Prostate gland (tissue), 2 donors: ENCODE measurements around the gene CPNE9.

ENCODE experiments used
- CTCF ChIP-seq, 4 experiments: fragments of 200-600 bp in 2 of 4; fragments of 450-650 bp in 2 of 4; sonication (generic) in 2 of 4; IDR thresholded peaks; 1 replicate in 3 of 4; 2 replicates in 1 of 4; pipeline ENCODE4 v1.5.1; 2016 to 2019; ENCODE audit warnings: antibody characterized with exemption in 4 of 4, mild to moderate bottlenecking in 2 of 4, moderate library complexity in 2 of 4
- POLR2A ChIP-seq: fragments of 450-650 bp; IDR thresholded peaks from one replicate; pipeline ENCODE4 v1.6.1; 2016; ENCODE audit warnings: antibody characterized with exemption, mild to moderate bottlenecking
- POLR2AphosphoS5 ChIP-seq: sonication (generic); formaldehyde crosslinking; IDR thresholded peaks from one replicate; pipeline ENCODE4 v1.6.1; 2017; ENCODE audit warnings: antibody characterized with exemption

- TF ChIP-seq CTCF (IDR thresholded peaks at IDR 0.05) (no peak), POLR2A (no peak), POLR2AphosphoS5 (no peak)
Observed at GRCh38 chr3:9777694-9778021, 74.0 kb downstream of the CPNE9 start.
